Measurements from ENCODE around the gene CYP26C1.

DNA sequence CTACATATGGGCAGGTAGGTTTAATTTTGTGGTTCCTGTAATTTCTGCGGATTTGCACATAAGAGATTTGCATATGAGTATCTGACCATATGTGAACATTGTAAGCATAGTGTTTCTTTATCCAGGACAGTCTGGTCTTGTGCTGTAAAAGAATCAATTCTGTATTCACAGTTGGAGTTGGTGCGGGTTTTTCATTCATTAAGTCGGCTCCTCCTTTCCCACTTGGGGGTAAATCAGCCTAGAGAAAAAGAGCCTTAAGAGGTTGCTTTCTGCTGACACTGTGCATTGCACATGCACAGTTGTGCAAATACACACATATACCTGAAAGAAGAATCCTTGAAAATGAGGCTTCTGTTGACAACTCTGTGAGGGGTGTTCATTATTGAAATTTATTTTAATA lies 6.1 kb upstream of the CYP26C1 start:
- TF ChIP-seq, protein P1, sequence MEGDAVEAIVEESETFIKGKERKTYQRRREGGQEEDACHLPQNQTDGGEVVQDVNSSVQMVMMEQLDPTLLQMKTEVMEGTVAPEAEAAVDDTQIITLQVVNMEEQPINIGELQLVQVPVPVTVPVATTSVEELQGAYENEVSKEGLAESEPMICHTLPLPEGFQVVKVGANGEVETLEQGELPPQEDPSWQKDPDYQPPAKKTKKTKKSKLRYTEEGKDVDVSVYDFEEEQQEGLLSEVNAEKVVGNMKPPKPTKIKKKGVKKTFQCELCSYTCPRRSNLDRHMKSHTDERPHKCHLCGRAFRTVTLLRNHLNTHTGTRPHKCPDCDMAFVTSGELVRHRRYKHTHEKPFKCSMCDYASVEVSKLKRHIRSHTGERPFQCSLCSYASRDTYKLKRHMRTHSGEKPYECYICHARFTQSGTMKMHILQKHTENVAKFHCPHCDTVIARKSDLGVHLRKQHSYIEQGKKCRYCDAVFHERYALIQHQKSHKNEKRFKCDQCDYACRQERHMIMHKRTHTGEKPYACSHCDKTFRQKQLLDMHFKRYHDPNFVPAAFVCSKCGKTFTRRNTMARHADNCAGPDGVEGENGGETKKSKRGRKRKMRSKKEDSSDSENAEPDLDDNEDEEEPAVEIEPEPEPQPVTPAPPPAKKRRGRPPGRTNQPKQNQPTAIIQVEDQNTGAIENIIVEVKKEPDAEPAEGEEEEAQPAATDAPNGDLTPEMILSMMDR (IDR thresholded peaks at IDR 0.05; ENCODE audit: poor library complexity) = no peak
- TF ChIP-seq EZH2phosphoT487 (IDR thresholded peaks at IDR 0.05; ENCODE audit: low read depth, severe bottlenecking, unreplicated experiment) (no peak), EZH2 (IDR thresholded peaks at IDR 0.05; ENCODE audit: borderline replicate concordance) (no peak)
